Uterus (tissue), 2 donors: Measurements from ENCODE around the gene CR1.

Experiments used
- CTCF ChIP-seq, 4 experiments: fragments of 200-600 bp in 2 of 4; fragments of 450-650 bp in 2 of 4; sonication (generic) in 2 of 4; IDR thresholded peaks; one replicate each; pipeline ENCODE4 v1.5.1; 2016 to 2019; ENCODE audit warnings: antibody characterized with exemption in 4 of 4, mild to moderate bottlenecking in 2 of 4, moderate library complexity in 1 of 4
- POLR2A ChIP-seq, 2 donors: fragments of 450-650 bp; IDR thresholded peaks; one replicate each; pipeline ENCODE4 v1.6.1; 2016; ENCODE audit warnings: antibody characterized with exemption in 2 of 2, mild to moderate bottlenecking in 1 of 2, moderate library complexity in 1 of 2

GRCh38 chr1:207502726-207503125 lies 6.8 kb downstream of the CR1 start:
- no peak for TF ChIP-seq CTCF (IDR thresholded peaks at IDR 0.05)
- no peak for TF ChIP-seq POLR2A (IDR thresholded peaks at IDR 0.05)
